Heart right ventricle (tissue), 16 donors: Measurements from ENCODE around the gene ZNF511. TPM values are rescaled to one million over a fixed set of nuclear protein-coding genes. Genes with fewer than 3 reads are reported as not detected.

Source experiments
- ATAC-seq, 8 donors: fragments of 200-7000 bp; cut with Tn5 transposase; one replicate each; pipeline ENCODE4 v1.9.1; 2020; ENCODE audit warnings: mild to moderate bottlenecking in 8 of 8, moderate library complexity in 8 of 8, moderate number of reproducible peaks in 1 of 8
- DNase-seq, 2 donors: peaks; one replicate each; pipeline ENCODE4 v3.0.0-alpha.2; 2020
- H3K27ac ChIP-seq, 10 donors: fragments of 200-600 bp; sonication (generic) in 2 of 10; one replicate each; pipeline versions ENCODE4 v1.5.0 to v1.8.0; 2020 to 2022; ENCODE audit warnings: mild to moderate bottlenecking in 3 of 10
- H3K27me3 ChIP-seq, 7 donors: fragments of 200-600 bp; one replicate each; pipeline ENCODE4 v1.8.0; 2021 to 2022; ENCODE audit warnings: mild to moderate bottlenecking in 2 of 7
- H3K36me3 ChIP-seq, 9 donors: fragments of 200-600 bp; sonication (generic) in 1 of 9; one replicate each; pipeline versions ENCODE4 v1.5.0 to v1.8.0; 2020 to 2022; ENCODE audit warnings: mild to moderate bottlenecking in 2 of 9
- H3K4me1 ChIP-seq, 9 donors: fragments of 200-600 bp; sonication (generic) in 1 of 9; one replicate each; pipeline versions ENCODE4 v1.5.0 to v1.8.0; 2020 to 2022; ENCODE audit warnings: mild to moderate bottlenecking in 4 of 9
- H3K4me3 ChIP-seq, 10 donors: fragments of 200-600 bp; sonication (generic) in 2 of 10; one replicate each; pipeline versions ENCODE4 v1.5.0 to v1.8.0; 2020 to 2022; ENCODE audit warnings: mild to moderate bottlenecking in 7 of 10, moderate library complexity in 2 of 10
- H3K9me3 ChIP-seq, 11 donors: fragments of 200-600 bp in 10 of 11; sonication (generic) in 2 of 11; one replicate each; pipeline versions ENCODE4 v1.5.0 to v1.8.0; 2013 to 2022; ENCODE audit warnings: mild to moderate bottlenecking in 2 of 11, control low read depth in 1 of 11, moderate library complexity in 1 of 11
- WGBS, 2 donors: extraction: QIAGEN DNeasy Blood & Tissue Kit; methylation state at CpG; one replicate each; pipeline ENCODE4 v1.1.7; 2013; ENCODE audit warnings: inconsistent platforms in 1 of 2; 5-methylcytosine and 5-hydroxymethylcytosine counted together
- intact Hi-C, 10 donors: fragments of 100-400 bp; cut with DNase I; formaldehyde crosslinking; loops; one replicate each; pipeline versions ENCODE4 v1.11.1 to v1.14.2; 2022
- polyA plus RNA-seq, 2 donors: library from polyadenylated mRNA; stranded (reverse); fragments of 200-250 nt; gene quantifications; one replicate each; pipeline ENCODE4 v1.2.3, GENCODE V29; 2013
- total RNA-seq, 10 donors: library from RNA; stranded (reverse); fragmentation: NEBNext Ultra II Directional in 3 of 10; extraction: Animal tissue kit (Norgen Biotek cat#: 25700) in 3 of 10; gene quantifications; one replicate each; pipeline versions ENCODE4 v1.2.1 to v1.2.4, GENCODE V29; 2021 to 2023
- TF ChIP-seq, protein P1 (sequence below), 9 donors: fragments of 200-600 bp; sonication (generic) in 2 of 9; IDR thresholded peaks; one replicate each; pipeline versions ENCODE4 v1.5.0 to v1.8.0; 2021 to 2022; ENCODE audit warnings: antibody characterized with exemption in 9 of 9, mild to moderate bottlenecking in 5 of 9, moderate library complexity in 1 of 9
- donor health status: Arrhythmogenic right ventricular cardiomyopathy.
- donor health status: ischemic (EF 13 %, LVEDD 7.1; RV severe dilation, severe dysfunction).
- donor health status: healthy with polysubstance abuse.
- donor health status: DM: no; HTN: yes; CAD: no.
- donor health status: DM: no; HTN: no; CAD: no.
- donor health status: ischemic (EF 25% LVEDD 6.9; RV normal size, moderate dysfunction).
- donor health status: ischemic (EF 25% LVEDD 5.7; RV mildly dilated, moderate dysfunction).
- donor health status: healthy.
- donor health status: DM: yes; HTN: yes; CAD: no.
- donor health status: Ischemic cardiomyopathy.
- donor health status: ischemic (EF 35%, LVEDD 5.7; RV mildly dilated, moderate dysfunction).
- donor health status: nonischemic (EF 11% LVEDD 7.7; RV severe dilation, severe dysfunction).
- donor health status: DM: yes; HTN: yes; CAD: no.
- donor health status: PGD.
- donor health status: ischemic (EF 29% LVEDD 5.4; RV normal size, mild dysfunction).
- donor health status: nonischemic (EF 23%, LVEDD 6.1; RV moderate dilation, normal function).

ZNF511 gene
- total and polyA plus RNA-seq, 12 donors, result 30.6 to 129 (median 43.5) TPM

DNA sequence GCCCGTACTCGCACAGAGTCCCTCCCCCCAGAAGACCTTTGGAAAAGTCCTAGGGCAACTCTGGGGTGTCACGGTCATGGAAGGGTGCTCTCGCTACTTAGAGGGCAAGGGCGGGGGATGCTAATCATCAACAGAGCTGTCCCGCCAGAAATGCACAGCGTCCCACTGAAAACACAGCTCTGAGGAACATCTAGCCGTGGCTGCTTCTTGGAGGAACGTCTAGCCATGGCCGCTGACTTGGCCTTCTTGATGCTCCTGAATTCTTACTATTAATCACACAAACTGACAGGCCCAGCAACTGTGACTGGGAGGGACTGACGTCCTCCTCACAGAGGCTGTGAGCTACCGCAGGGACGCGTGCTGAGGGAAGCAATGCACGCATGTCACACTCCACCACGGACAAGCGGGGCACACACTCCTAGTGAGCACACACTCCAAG, 1.8 kb upstream of the ZNF511 start:
- intact Hi-C loops, result no loop called here
- no peak for DNase-seq
- ATAC-seq, result no peak
- H3K4me1 ChIP-seq, result peaks cover 0 to 48% (median 32%) of the 10 kb centered on the region in 9 donors
- TF ChIP-seq, protein P1, sequence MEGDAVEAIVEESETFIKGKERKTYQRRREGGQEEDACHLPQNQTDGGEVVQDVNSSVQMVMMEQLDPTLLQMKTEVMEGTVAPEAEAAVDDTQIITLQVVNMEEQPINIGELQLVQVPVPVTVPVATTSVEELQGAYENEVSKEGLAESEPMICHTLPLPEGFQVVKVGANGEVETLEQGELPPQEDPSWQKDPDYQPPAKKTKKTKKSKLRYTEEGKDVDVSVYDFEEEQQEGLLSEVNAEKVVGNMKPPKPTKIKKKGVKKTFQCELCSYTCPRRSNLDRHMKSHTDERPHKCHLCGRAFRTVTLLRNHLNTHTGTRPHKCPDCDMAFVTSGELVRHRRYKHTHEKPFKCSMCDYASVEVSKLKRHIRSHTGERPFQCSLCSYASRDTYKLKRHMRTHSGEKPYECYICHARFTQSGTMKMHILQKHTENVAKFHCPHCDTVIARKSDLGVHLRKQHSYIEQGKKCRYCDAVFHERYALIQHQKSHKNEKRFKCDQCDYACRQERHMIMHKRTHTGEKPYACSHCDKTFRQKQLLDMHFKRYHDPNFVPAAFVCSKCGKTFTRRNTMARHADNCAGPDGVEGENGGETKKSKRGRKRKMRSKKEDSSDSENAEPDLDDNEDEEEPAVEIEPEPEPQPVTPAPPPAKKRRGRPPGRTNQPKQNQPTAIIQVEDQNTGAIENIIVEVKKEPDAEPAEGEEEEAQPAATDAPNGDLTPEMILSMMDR (IDR thresholded peaks at IDR 0.05), result no peak
- peaks cover 0 to 49% (median 4%) of the 10 kb centered on the region in 9 donors for H3K36me3 ChIP-seq
- WGBS, 2 donors, result 89 to 92% methylated on average over 17 of the region's 17 CpGs
- H3K9me3 ChIP-seq, result no peaks in the 10 kb centered on the region
- peak overlapping the region in 4 of 10 donors; percentile 85 to 100 (median 98) for H3K4me3 ChIP-seq
- peak overlapping the region in 1 of 10 donors; percentile 99 for H3K27ac ChIP-seq
- no peaks in the 10 kb centered on the region for H3K27me3 ChIP-seq

DNA sequence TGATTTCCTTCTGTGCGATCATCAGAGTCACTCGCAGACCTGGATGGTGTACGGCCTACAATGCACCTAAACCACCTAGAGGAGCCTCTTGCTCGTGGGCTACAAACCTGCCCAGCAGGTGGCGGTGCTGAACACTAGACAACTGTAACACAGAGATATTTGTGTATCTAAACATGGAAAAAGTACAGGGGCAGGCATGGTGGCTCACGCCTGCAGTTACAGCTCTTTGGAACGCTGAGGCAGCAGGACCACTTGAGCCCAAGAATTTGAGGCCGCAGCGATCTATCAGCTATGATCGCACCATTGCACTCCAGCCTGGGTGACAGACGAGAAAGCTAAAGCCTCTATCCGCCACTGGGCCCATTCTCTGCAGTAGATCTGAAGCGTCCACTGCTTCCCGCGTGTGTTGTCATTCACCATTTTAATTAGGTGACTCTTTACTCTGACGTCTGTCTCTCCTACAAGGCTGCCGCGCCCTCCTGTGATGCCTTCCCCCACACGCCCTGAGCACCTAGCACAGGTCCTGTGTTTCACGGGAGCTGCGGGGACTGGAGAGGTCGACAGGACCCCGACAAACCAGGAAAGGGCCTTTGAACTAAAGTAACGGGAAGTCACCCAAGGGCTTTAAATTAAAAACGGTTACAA, 816 bp upstream of the ZNF511 start:
- no peaks in the 10 kb centered on the region for H3K9me3 ChIP-seq
- WGBS, 2 donors, result 5 to 6% methylated on average over 25 of the region's 25 CpGs
- H3K4me1 ChIP-seq, result peaks cover 0 to 48% (median 32%) of the 10 kb centered on the region in 9 donors
- H3K27ac ChIP-seq, result peak overlapping the region; percentile 87 to 99 (median 98)
- TF ChIP-seq, protein P1 (IDR thresholded peaks at IDR 0.05), result peak; percentile 18 to 76 (median 60)
- DNase-seq (peak; percentile 61), ATAC-seq (peak in 2 of 8 donors; percentile 20 to 35)
- intact Hi-C loops, result loop anchor here in 1 of 10 donors (2.0 kb wide), 1 partner anchor 69 kb away; no protein-coding TSS in a partner anchor
- peak overlapping the region; percentile 79 to 100 (median 96) for H3K4me3 ChIP-seq
- peaks cover 0 to 49% (median 7%) of the 10 kb centered on the region in 9 donors for H3K36me3 ChIP-seq
- no peaks in the 10 kb centered on the region for H3K27me3 ChIP-seq

DNA sequence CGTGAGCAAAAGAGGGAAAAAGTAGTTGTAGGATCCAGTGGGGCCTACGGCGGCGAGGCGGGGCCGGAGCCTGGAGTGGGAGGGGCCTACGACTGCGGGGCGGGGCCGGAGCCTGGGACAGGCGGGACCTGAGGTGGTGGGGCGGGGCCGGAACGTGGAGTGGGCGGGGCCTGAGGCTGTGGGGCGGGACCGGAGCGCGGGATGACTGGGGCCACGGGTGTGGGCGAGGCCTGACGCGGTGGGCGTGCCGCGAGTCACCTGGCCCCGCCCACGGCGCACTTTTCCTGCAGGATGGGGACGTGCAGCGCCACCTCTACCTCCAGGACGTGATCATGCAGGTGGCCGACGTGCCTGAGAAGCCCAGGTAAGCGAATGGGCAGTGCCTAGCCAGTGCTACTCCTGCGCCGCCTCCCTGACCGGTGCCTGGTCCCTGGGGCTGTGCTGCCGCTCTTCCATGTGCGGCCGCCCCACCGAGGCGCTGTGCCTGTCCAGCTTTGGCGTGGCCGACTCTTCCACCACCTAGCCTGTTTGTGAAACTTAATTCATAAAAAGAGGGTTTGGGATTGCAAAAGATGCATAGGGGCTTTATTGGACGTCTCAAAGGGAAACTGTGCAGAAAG, 496 bp downstream of the ZNF511 start:
- Histone ChIP-seq H3K9me3 (no peaks in the 10 kb centered on the region), H3K4me1 (peaks cover 0 to 42% (median 32%) of the 10 kb centered on the region in 9 donors), H3K36me3 (peaks cover 0 to 45% (median 7%) of the 10 kb centered on the region in 9 donors), H3K27me3 (no peaks in the 10 kb centered on the region), H3K27ac (peak overlapping the region; percentile 87 to 99 (median 98)), H3K4me3 (peak overlapping the region; percentile 79 to 100 (median 96))
- peak; percentile 91 to 96 for DNase-seq
- peak; percentile 94 to 97 (median 95) for ATAC-seq
- TF ChIP-seq, protein P1 (IDR thresholded peaks at IDR 0.05), result no peak
- 25 to 33% methylated on average over 36 to 46 of the region's 46 CpGs for whole genome bisulfite sequencing, 2 donors
- intact Hi-C loops, result loop anchor here in 1 of 10 donors (2.0 kb wide), 1 partner anchor 68 kb away; no protein-coding TSS in a partner anchor

DNA sequence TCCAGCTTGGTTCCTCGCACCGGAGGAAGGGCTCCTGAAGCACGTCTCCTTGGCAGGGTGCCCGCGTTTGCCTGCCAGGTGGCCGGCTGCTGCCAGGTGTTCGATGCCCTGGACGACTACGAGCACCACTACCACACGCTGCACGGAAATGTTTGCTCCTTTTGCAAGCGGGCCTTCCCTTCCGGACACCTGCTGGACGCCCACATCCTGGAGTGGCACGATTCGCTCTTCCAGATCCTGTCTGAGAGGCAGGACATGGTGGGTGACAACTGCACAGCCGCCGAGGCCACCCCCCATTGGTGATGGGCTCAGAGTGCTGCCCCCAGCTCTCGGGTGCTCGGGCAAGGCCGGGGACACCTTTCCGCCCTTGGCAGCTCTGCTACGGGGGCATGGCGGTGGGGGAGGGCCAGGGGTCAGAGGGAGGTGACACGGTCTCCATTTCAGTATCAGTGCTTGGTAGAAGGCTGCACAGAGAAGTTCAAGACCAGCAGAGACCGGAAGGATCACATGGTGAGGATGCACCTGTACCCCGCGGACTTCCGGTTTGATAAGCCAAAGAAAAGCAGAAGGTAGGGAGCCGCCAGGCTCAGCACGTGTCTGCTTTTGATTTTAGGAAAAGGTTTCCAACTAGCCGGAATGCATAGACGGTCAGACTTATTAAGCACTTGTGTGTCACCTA, 1.1 kb downstream of the ZNF511 start:
- TF ChIP-seq, protein P1 (IDR thresholded peaks at IDR 0.05), result no peak
- DNase-seq (no peak), ATAC-seq (no peak)
- Histone ChIP-seq H3K27me3 (no peaks in the 10 kb centered on the region), H3K27ac (peak overlapping the region in 3 of 10 donors; percentile 97 to 98 (median 98)), H3K9me3 (no peaks in the 10 kb centered on the region), H3K36me3 (peaks cover 0 to 43% (median 7%) of the 10 kb centered on the region in 9 donors), H3K4me3 (no peak overlapping the region), H3K4me1 (peaks cover 0 to 38% (median 31%) of the 10 kb centered on the region in 9 donors)
- intact Hi-C loops, result loop anchor here in 3 of 10 donors (2.0 to 10.0 kb wide), 3 partner anchors 67 to 297 kb away; no protein-coding TSS in a partner anchor
- WGBS, 2 donors, result 92 to 94% methylated on average over 33 of the region's 33 CpGs
